AG09319 (cell line): Measurements from ENCODE around the gene CENPC.
A peak's percentile ranks its signal among the peaks of the same experiment; 100 is the strongest.

Experiments used
- DNase-seq: peaks from one replicate; pipeline ENCODE4 v3.0.0-alpha.2; 2010; ENCODE audit warnings: low read depth; ENCODE audit errors: extremely low read depth
- CTCF ChIP-seq: IDR thresholded peaks from 2 replicates; pipeline ENCODE4 v1.5.1; 2011; ENCODE audit warnings: low read depth, mild to moderate bottlenecking, inconsistent platforms, low read length, moderate library complexity

The CENPC gene

GRCh38 chr4:67550451-67550850 lies 5.1 kb upstream of the CENPC start:
- no peak for TF ChIP-seq CTCF
- DNase-seq: no peak

- DNase-seq: no peak
- peak; percentile 1 for TF ChIP-seq CTCF
Measured at GRCh38 chr4:67549123-67549522, 3.8 kb upstream of the CENPC start.

- TF ChIP-seq CTCF: no peak
- no peak for DNase-seq
Measured at GRCh38 chr4:67546971-67547370, 1.7 kb upstream of the CENPC start.

- TF ChIP-seq CTCF: no peak
- DNase-seq: no peak
Measured at GRCh38 chr4:67546004-67546356, 677 bp upstream of the CENPC start.

- no peak for TF ChIP-seq CTCF
Measured at GRCh38 chr4:67542076-67542475, 3.2 kb downstream of the CENPC start.

GRCh38 chr4:67539830-67540229 lies 5.5 kb downstream of the CENPC start:
- TF ChIP-seq CTCF: no peak

More at GRCh38 chr4:67542076-67542475, 3.2 kb downstream of the CENPC start:
- DNase-seq: no peak

GRCh38 chr4:67535280-67535840 lies 9.9 kb downstream of the CENPC start:
- TF ChIP-seq CTCF: no peak
- no peak for DNase-seq

More at GRCh38 chr4:67539830-67540229, 5.5 kb downstream of the CENPC start:
- DNase-seq: no peak
